ENCODE measurements around the gene TMUB1. TPM values are rescaled to one million over a fixed set of nuclear protein-coding genes. Genes with fewer than 3 reads are reported as not detected.

Gene TMUB1
- total RNA-seq, 4 donors from 2014 or later, result 38.4 to 57.2 (median 44.7) TPM

GRCh38 chr7:151093748-151094147, 10.5 kb upstream of the TMUB1 start:
- peaks cover 4 to 72% (median 33%) of the 10 kb centered on the region in 3 donors for H3K4me1 ChIP-seq

GRCh38 chr7:151091988-151092387, 8.7 kb upstream of the TMUB1 start:
- H3K4me1 ChIP-seq, result peaks cover 11 to 89% (median 44%) of the 10 kb centered on the region in 3 donors

More at GRCh38 chr7:151093748-151094147, 10.5 kb upstream of the TMUB1 start:
- Histone ChIP-seq H3K27me3 (no peaks in the 10 kb centered on the region), H3K9me3 (no peaks in the 10 kb centered on the region), H3K4me3 (no peak overlapping the region), H3K36me3 (peaks cover 0 to 14% of the 10 kb centered on the region in 2 donors), H3K27ac (no peak overlapping the region)
- no peak for ATAC-seq
- 100% methylated on average over 1 of the region's 6 CpGs; no CpG with 5 or more reads in 1 of the 2 donors for WGBS, 2 donors (ENCODE audit: low coverage in 1 of 2)
- no peak for TF ChIP-seq EP300 (IDR thresholded peaks at IDR 0.05)
- no peak for TF ChIP-seq POLR2A (IDR thresholded peaks at IDR 0.05)
- TF ChIP-seq POLR2AphosphoS5 (IDR thresholded peaks at IDR 0.05), result no peak
- no peak for TF ChIP-seq CTCF (IDR thresholded peaks at IDR 0.05)

GRCh38 chr7:151091431-151091830, 8.1 kb upstream of the TMUB1 start:
- 0% methylated on average over 2 of the region's 6 CpGs; no CpG with 5 or more reads in 1 of the 2 donors for WGBS, 2 donors (ENCODE audit: low coverage in 1 of 2)
- TF ChIP-seq POLR2A (IDR thresholded peaks at IDR 0.05) (no peak), EP300 (IDR thresholded peaks at IDR 0.05) (no peak), POLR2AphosphoS5 (IDR thresholded peaks at IDR 0.05) (no peak), CTCF (IDR thresholded peaks at IDR 0.05) (peak in 2 of 4 experiments; percentile 8 to 51)
- Histone ChIP-seq H3K36me3 (peaks cover 0 to 14% of the 10 kb centered on the region in 2 donors), H3K4me1 (peaks cover 11 to 90% (median 44%) of the 10 kb centered on the region in 3 donors), H3K4me3 (no peak overlapping the region), H3K9me3 (no peaks in the 10 kb centered on the region), H3K27me3 (no peaks in the 10 kb centered on the region), H3K27ac (peak overlapping the region in 2 of 4 donors; percentile 89 to 98)
- ATAC-seq, result no peak

More at GRCh38 chr7:151091988-151092387, 8.7 kb upstream of the TMUB1 start:
- Histone ChIP-seq H3K27me3 (no peaks in the 10 kb centered on the region), H3K27ac (peak overlapping the region in 2 of 4 donors; percentile 89 to 98), H3K9me3 (no peaks in the 10 kb centered on the region), H3K36me3 (peaks cover 0 to 14% of the 10 kb centered on the region in 2 donors), H3K4me3 (no peak overlapping the region)
- ATAC-seq, result no peak
- WGBS, 2 donors (ENCODE audit: low coverage in 1 of 2), result 82 to 85% methylated on average over 14 of the region's 14 CpGs
- TF ChIP-seq POLR2A (IDR thresholded peaks at IDR 0.05) (no peak), EP300 (IDR thresholded peaks at IDR 0.05) (no peak), POLR2AphosphoS5 (IDR thresholded peaks at IDR 0.05) (no peak), CTCF (IDR thresholded peaks at IDR 0.05) (no peak)

GRCh38 chr7:151091003-151091402, 7.7 kb upstream of the TMUB1 start:
- H3K36me3 ChIP-seq, result peaks cover 0 to 14% of the 10 kb centered on the region in 2 donors
- TF ChIP-seq POLR2A (IDR thresholded peaks at IDR 0.05), result no peak
- TF ChIP-seq POLR2AphosphoS5 (IDR thresholded peaks at IDR 0.05), result no peak
- no peak for TF ChIP-seq EP300 (IDR thresholded peaks at IDR 0.05)
- TF ChIP-seq CTCF (IDR thresholded peaks at IDR 0.05), result no peak
- no peaks in the 10 kb centered on the region for H3K27me3 ChIP-seq
- peaks cover 11 to 88% (median 44%) of the 10 kb centered on the region in 3 donors for H3K4me1 ChIP-seq
- H3K4me3 ChIP-seq, result no peak overlapping the region
- H3K27ac ChIP-seq, result peak overlapping the region in 3 of 4 donors; percentile 24 to 98 (median 89)
- WGBS, 2 donors (ENCODE audit: low coverage in 1 of 2), result 80 to 100% methylated on average over 1 to 3 of the region's 7 CpGs
- no peak for ATAC-seq
- H3K9me3 ChIP-seq, result no peaks in the 10 kb centered on the region

Measured in gastroesophageal sphincter (tissue), 4 donors.